Activated gamma-delta T cell treated with Interleukin-2 at 50 U/mL for 16 hours (primary cell): ENCODE data around the gene ELP2.
"Not testable (repeated sequence)": the region's sequence is repeated elsewhere in the genome, so short reads cannot be mapped to it uniquely, and the experiment has no call there.

Experiments used
- DNase-seq: peaks from one replicate; pipeline ENCODE4 v3.0.0-alpha.2; 2020

Gene ELP2

DNA sequence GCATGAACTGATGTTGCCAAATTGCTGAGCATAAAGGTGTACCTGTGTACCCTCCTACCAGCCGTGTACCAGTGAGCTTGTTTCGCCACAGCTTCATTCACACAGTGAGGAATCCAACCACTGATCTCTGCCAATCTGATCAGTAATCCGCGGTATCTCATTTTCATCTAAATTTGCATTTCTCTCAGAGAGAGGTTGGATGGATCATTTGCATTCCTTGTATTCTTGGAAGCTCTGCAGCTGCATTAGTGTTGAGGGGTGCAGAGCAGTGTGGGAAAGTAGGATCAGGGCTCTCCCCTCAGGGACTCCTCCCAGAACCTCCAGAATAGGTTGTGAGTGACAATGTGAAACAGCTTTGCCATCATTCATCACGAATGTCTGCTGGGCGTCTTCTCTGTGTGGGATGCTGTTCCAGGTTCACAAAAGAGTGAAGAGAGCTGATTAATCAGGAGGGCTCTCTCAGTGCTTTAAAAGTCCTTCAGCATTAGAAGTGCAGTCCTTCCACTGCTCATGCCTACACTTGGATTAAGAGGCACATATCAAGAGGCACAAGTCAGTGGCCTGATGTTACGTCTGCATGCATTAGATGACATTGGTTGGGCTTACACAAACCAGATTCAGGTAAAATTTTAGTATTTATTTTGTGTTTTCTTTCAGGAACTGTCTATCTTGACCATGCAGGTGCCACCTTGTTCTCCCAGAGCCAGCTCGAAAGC is 65.1 kb downstream of the ELP2 start:
- no peak for DNase-seq

GRCh38 chr18:36195427-36196122 is 65.9 kb downstream of the ELP2 start:
- no peak for DNase-seq

- no peak for DNase-seq
Observed at GRCh38 chr18:36196238-36196995, 66.7 kb downstream of the ELP2 start.

- DNase-seq, result no peak
Observed at GRCh38 chr18:36197511-36198166, 67.9 kb downstream of the ELP2 start.

GRCh38 chr18:36199691-36200295 is 70.1 kb downstream of the ELP2 start:
- no peak for DNase-seq

DNA sequence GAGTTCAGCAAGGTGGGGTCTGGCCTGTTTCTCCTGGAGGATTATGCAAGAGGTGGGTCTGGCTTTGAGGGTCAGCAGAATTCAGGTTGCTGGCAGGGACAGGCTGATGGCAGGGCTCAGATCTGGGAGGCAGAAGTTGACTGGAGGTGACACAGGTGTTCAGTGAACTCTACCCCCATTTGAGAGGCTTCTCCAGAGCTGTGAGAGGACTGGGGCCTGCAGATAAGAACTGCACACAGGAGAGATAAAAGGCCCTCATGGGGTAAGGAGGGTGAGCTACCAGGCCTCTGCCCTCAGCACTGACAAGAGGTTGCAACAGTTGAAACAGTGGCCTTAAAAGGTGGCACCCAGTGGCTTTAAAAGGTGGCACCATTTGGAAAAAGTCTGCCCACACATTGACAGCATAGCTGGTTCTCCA is 70.7 kb downstream of the ELP2 start:
- no peak for DNase-seq

DNA sequence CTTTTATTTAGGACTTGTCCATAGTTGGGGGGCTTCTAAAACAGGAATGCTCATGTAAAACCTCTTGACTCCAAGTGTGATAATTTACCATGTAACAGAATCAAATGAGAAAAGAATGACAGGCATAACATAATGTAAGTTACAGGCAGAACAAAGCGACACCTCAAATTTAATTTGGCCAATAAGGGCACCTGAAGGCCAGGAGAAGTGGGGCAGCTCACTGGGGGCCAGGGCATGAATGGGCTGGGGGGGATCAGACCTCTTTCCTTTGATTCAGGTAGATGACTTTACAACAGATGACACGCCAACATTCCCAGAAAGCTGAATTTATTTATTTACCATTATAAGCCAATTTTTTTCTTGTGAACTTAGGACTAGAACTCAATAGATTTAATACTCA is 72.1 kb downstream of the ELP2 start:
- DNase-seq, result no peak

DNA sequence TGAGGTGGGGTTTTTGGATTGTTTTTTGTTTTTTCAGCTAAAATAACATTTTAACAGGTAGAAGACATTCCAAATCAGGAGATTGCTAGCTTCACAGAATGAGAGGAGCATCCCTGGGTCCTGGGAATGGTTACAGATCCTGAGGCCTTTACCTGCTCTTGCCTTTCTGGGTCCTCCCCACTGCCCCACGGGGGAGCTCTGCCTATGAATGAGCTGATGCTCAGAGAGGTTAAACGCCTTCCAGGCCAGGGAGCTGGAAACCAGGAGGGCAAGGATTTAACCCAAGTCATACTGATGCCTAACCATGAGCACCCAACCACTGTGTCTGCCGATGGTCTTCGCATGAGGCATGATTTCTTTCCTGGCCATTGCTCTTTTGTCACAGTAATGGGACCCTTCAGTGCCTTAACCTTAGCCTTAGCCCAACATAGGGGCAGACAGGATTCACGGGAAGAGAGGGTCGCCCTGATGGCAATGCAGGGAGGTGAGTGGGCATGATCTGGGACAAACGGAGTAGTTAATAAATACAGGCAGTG is 73.7 kb downstream of the ELP2 start:
- no peak for DNase-seq

GRCh38 chr18:36205166-36205565 is 75.5 kb downstream of the ELP2 start:
- DNase-seq, result no peak

- no peak for DNase-seq
Observed at GRCh38 chr18:36207303-36207702, 77.6 kb downstream of the ELP2 start.

DNA sequence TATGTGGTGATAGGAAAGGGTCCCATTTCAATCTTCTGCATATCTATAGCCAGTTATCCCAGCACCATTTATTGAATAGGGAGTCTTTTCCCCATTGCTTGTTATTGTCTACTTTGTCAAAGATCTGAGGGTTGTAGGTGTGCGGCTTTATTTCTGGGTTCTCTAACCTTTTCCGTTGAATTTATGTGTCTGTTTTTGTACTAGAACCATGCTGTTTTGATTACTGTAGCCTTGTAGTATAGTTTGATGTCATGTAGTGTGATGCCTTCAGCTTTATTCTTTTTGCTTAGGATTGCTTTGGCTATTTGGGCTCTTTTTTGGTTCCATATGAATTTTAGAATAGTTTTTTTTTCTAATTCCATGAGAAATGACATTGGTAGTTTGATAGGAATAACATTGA is 78.3 kb downstream of the ELP2 start:
- not testable (repeated sequence) for DNase-seq

DNA sequence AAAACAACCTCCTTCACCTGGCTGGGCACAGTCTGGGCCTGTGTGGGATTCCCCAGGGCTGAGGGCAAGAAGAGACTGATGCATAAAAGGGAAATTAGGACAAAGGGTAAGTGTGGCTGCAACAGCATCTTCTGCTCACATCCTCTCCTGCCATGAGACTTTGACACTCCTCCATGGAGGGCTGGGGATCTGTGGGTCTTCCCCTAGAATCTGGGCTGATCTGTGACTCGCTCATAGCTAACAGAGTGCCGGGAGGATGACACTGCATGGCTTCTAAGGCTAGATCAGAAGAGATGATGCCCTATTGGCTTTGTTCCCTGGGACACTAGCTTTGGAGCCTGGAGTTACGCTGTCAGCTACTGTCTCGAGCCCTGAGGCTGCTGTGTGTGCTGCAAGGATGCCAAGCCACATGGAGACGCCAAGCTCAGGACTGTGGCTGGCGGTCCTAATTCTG is 81.9 kb downstream of the ELP2 start:
- DNase-seq, result no peak

- DNase-seq, result no peak
Observed at GRCh38 chr18:36212301-36213171, 82.8 kb downstream of the ELP2 start.

- DNase-seq, result no peak
Observed at GRCh38 chr18:36214811-36215210, 85.1 kb downstream of the ELP2 start.

DNA sequence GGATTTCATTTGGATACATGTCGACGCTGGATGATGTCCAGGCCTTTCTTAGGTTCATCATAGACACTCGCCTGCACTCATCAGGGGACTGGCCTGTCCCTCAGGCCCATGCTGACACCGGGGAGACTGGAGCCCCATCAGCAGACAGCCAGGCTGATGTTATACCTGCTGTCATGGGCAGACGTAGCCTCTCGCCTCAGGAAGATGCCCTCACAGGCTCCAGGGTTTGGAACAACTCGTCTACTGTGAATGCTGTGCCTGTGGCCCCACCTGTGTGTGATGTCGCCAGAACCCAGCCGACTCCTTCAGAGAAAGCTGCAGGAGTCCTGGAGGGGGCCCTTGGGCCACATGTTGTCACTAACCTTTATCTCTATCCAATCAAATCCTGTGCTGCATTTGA is 85.9 kb downstream of the ELP2 start:
- DNase-seq, result no peak

DNA sequence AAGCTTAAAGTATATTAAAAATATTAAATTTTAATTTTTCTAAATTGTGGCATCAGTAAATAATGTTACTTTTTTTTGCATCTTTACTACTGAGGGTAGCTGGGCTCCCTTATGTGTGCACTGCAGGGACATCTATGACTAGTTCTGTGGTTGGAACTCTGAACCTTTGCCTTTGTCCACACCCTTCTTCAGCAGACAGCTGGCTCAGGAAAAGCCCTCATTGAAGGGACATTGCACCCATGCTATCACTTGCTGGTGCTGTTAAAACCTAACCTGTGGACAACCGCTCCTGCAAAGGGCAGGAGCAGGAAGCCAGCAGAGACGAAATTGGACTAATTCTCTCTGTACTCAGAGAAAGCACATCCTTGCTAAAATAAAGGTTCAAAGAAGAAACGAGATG is 87.6 kb downstream of the ELP2 start:
- DNase-seq, result no peak

DNA sequence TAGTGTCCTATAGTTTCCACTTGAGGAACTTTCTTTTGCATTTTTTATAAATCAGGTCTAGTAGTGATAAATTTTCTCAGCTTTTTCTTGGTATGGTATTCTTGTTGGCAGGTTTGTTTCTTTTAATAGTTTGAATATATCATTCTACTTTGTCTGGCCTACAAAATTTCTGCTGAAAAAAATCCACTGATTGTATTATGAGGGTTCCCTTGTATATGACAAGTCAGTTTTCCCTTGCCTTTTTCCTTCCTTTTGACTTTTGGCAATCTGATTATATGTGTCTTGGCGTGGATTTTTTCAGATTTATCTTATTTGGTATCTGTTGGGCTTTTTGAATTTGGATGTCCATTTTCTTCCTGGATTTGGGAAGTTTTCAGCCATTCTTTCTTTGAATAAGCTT is 99.5 kb downstream of the ELP2 start:
- DNase-seq, result no peak
